ENCODE measurements around the gene TAF3.
"Not testable (repeated sequence)": the region's sequence is repeated elsewhere in the genome, so short reads cannot be mapped to it uniquely, and the experiment has no call there.

Gene TAF3

GRCh38 chr10:7980196-7980595 lies 161.9 kb downstream of the TAF3 start:
- DNase-seq = no peak

DNA sequence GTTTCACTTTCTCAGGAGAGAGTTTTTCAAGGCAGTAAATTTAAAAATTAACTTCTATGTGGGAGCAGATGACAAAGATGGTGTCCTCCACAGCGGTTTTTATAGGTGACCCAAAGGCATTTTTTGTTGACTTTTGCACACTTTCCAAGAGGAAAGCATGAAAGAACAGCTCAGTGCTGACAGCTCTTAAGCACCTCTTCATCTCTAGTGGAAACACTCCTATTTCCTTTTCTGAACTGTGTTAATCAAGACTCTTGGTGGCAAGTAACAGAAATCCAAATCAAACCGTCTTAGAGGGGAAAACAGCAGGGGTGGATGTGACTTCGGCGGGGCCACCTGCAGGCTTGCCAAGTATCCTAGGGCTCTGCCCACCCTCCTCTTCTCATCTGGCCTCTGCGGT lies 164.4 kb downstream of the TAF3 start:
- no peak for DNase-seq

DNA sequence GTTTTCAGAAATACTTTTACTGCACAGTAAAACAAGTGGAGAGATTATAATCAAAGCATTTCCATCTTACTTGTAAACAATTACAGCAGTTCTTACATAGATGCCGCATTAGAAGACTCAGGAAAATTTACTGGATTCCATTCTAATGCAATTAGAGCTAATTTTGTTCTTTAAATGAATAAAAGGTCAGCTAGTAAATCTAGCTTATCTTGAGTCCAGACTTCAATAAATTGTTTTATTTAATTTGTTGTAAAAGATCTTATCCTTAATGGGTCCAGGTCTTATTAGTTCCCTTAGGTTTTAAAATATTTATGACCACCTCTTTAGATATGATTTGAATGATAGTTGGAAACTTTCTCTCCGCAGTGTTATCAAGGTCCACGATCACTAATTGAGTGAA lies 166.0 kb downstream of the TAF3 start:
- no peak for DNase-seq

DNA sequence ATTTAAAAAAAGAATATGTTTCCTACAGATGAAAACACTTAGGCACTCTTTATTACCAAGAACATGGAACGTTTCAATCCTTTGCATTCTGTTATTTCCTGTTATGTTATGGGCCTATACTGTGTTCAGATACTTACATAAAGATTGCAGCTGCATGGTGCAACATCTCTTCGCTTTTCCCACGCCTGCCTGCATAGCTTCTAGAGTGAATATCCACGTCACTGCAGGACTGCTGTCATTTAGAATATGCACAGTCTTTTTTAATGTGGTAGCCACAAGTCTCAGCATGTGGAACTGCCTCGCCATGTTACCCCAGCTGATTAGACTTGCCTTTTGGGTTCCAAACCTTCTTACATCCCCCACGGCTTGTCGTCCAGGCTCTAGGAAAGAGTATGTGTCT lies 166.6 kb downstream of the TAF3 start:
- peak; percentile 11 for DNase-seq

DNA sequence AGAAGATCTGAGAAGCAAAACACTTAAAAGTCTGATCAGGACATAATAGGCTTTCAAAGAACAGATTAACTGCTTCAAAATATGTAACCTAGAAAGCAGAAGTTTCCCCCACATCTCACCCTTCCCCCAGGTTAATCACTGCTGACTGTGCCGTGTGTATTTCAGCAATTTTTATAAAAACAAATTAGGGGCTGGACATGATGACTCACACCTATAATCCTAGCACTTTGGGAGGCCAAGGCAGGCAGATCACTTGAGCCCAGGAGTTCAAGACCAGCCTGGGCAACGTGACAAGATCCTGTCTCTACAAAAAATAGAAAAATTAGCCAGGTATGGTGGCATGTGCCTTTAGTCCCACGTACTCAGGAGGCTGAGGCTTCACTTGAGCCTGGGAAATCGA lies 168.5 kb downstream of the TAF3 start:
- DNase-seq = no peak

- no peak for DNase-seq
Observed at GRCh38 chr10:7988989-7989388, 170.7 kb downstream of the TAF3 start.

- DNase-seq = no peak
Observed at GRCh38 chr10:7998831-7999230, 180.5 kb downstream of the TAF3 start.

DNA sequence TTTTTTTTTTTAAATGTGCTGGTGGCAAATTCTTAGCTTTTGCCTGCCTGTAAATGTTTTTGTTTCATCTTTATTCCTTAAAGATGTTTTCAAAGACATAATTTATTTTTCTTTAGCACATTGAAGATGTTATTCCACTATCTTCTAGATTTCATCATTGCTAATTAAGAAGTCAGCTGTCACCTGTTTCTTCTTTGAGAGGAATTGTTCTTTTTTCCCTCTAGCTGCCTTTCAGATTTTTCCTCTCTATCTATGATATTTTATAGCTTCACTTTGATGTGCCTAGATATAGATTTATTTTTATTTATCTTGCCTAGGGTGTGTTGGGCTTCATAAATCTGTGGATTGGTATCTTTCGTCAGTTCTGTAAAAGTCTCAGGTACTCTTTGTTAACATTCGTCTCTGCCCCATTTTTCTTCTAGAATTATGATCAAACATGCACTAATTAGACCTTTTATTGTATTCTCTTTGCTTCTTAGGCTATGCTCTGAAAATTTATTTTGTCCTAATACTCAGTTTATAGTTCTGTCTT lies 186.2 kb downstream of the TAF3 start:
- no peak for DNase-seq

GRCh38 chr10:8006274-8006999 lies 188.1 kb downstream of the TAF3 start:
- no peak for DNase-seq

- no peak for DNase-seq
Observed at GRCh38 chr10:8009031-8009430, 190.7 kb downstream of the TAF3 start.

- no peak for DNase-seq
Observed at GRCh38 chr10:8013006-8013405, 194.7 kb downstream of the TAF3 start.

DNA sequence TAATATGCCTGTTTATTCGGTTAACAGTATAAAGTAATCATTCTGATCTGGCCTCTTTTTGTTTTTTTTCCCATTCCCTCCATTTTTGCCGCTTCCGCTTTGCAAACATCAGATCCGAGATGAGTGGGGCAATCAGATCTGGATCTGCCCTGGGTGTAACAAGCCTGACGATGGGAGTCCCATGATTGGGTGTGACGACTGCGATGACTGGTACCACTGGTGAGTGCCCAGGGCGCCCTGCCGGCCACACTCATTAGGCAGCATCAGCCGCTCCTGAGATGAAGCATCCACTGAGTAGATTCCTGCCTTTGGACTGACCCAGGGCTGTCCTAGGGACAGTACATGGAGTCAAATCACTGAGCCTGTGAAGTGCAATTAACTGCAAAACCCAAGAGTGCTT lies 195.3 kb downstream of the TAF3 start:
- no peak for DNase-seq

DNA sequence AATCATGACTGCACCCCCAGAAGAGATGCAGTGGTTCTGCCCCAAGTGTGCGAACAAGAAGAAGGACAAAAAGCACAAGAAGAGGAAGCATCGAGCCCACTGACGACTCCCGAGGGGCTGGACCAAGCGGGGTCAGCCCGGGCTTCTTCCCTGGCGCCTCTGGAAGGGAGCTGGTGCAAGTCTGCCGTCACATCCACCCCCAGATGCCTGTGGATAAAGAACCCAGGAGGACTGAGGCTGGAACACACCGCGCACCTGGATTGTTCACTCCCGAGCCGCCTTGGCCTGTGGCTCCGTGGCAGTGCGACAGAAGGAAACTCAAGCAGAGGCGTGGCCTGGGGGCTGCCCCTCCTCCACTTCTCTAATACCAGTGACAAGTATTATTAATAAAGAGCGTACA lies 196.3 kb downstream of the TAF3 start:
- no peak for DNase-seq

DNA sequence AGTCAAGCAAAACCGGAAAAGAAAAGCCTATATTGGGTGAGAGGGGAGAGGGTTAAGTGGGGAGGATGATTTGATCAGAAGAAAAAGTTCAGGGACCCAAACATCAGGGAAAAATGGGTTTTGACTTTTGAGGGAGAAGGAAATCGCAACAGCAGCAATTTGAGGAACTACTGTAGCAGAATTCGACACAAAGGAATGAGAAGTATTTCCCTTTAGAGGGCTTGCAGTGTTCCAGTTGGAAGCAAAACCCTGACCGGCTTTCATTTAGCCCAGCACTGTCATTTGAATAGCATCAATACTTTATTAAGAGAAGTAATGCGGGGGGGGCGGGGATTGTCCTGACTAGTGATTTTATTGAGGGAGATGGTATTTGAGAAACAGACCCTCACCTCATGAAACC lies 199.0 kb downstream of the TAF3 start:
- no peak for DNase-seq

GRCh38 chr10:8023321-8023720 lies 205.0 kb downstream of the TAF3 start:
- DNase-seq = no peak

DNA sequence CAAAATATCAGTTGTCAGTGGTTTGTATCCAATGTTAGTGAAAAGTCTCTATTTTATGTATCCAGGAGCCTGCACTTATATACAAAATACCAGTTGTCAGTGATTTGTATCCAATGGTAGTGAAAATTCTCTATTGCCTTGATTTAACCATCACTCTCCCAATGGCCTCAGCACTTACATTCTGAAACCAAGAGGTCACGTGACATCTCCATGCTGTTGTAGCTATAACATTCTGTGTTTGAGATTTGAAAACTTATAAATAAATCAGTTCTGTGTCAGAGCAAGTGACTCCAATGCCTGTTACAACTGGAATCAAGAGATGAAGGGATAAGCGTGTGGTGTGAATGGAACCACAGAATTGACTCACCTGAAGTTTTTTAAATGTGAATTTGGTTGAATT lies 205.5 kb downstream of the TAF3 start:
- no peak for DNase-seq

DNA sequence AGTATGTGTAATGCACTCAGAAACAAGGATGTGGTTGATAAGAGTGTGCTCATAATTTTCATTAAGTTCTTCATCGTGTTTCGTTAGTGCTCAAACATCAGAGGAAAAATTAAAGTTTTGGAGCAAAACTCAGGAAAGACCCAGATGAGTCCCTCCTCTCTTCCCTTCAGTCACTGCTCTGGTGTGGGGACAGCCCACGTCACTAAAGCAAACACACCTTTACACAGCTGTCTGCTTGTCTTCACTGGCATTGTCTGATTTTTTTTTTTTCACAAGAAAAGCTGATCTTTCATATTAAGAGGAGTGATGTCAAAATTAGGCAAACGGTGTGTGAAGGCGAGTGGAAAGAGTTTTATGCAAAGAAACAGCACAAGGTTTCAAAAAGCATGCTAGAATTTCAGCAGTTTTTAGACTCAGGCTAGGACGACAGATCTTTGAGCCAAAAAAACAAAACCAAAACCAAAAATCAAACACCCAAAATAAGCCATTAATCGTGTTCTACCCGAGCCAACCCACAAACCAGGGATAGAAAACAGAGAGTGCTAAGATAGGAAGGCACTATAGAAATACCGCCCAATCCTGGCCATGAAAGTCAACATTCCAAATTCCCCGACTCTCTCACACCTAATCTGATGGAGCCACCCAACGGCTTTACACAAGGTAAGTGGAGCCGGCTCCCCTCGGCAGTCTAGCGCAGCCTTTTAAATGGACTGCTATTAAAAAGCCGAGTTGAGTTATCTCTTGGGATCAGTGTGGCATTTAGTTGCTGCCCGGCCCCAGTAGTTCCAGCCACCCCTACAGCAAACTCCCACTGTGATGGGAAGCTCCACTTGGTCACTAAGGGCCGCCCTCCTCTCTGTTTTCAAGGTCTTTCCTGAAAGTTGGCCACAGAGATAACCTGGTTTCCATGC lies 208.3 kb downstream of the TAF3 start:
- no peak for DNase-seq

DNA sequence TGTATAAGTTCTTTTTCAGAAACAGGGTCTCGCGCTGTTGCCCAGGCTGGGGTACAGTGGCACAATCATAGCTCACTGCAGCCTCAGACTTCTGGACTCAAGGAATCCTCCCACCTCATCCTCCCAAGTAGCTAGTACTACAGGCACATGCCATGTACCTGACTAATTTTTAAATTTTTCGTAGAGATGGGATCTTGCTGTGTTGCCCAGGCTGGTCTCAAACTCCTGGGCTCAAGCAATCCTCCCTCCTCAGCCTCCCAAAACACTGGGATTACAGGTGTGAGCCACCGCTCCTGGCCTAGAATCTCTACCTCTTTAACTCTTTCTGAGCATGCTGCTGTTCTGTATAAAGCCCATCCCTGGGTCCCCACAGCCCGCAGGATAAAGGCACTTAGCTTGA lies 212.9 kb downstream of the TAF3 start:
- not testable (repeated sequence) for DNase-seq

DNA sequence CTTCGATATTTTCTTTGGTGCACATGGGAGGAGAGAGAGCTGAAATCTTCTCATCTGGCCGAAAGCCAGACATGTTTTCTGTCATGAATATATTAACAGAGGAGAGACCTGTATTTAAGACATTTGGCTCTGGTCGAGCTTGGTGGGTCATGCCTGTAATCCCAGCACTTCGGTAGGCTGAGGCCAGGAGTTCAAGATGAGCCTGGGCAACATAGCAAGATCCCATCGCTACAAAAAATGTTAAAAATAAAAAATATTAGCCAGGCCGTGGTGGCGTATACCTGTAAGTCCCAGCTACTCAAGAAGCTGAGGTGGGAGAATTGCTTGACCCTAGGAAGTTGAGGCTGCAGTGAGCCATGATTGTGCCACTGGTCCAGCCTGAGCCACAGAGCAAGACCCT lies 214.3 kb downstream of the TAF3 start:
- DNase-seq = no peak

DNA sequence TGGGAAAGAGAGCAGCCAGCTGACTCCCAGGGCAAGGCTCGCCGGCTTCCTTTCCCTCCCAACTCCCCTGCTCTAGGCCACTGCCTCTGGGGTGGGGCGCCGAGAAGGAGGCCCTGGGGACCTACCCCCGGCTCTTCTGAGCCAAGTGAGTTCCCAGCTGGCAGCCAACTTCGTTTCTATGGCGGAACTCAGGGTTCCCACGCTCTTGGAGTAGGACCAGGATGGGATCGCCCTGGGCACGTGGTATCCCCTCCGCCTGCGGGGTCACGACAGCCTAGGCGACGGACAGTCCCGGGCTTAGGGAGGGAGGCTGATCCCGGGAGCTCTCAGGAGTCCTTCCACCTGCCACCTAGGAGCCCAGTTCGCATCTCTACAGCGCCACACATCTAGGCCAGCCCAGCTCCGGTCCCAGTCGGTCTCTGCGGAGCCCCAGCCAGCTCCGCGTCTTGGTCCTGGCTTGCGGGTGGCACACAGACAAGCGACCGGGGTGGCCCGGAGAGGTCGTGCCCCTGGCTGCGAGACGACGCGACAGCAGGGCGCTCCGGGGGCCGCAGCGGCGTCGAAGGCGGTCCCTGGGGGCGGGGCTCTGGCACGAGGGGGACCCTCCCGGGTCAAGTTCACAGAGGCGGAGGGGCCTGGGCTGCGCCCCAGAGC lies 215.6 kb downstream of the TAF3 start:
- peak; percentile 66 for DNase-seq

DNA sequence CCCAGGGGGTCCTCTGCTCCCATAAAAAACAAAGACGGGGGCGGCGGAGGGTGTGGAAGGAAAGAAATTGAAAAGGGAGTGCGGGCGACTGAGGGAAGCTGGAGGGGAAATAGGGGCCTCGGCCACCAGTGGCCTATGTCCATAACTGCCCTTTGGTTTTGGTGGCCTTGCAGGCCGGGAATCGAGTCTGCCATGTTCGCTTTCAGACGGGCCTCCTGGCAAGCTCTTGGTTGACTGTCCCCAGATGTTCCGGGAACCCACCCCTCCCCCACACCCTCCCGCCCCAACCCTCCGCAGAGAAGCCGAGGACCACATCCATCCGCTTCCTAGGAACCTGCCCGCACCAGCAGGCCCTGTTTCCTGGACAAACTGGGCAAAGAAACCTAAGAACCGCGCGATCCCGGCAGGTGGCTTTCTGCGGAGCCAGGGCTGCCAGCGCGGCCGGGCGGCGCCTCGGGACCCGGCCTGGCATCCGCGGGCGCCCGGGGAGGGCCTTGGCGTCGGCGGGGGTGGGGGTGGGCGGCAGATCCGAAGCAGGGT lies 216.2 kb downstream of the TAF3 start:
- DNase-seq = peak; percentile 63

DNA sequence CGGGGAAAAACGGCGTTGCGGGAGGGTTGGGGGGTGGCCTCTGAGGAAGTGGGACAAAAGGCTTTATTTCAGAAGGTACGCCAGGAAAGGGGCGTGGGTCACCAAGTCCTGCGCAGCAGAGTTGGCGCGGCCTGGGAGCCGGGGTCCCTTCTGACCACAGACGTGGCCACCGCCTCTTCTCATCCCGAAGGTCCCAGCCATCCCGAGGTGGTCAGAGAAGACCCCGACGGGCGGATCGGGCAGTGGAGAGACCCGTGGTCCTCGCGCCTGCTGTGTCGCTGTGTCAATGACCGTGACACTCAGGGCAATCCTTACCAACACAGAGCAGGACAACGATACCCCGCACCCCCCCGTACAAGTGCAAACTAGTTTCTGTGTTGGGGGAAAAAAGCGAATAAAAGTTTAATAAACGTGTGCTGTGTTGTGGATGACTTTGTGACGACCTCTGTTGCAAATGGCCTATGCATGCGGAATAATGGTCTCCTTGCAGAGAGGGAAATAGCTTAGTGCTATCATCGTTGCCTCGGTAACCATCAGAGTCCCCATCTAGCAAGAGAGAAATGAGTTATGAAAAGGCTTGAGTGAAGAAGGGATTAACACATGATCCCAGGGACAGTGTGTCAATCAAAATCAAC lies 216.8 kb downstream of the TAF3 start:
- DNase-seq = peak; percentile 94
